Measurements from ENCODE around the gene PI4KB. TPM values are rescaled to one million over a fixed set of nuclear protein-coding genes. Genes with fewer than 3 reads are reported as not detected.

Gene PI4KB
- total and polyA plus RNA-seq, 2 of the 4 experiments (the other 2 are of a cell fraction) = 82.4 to 94.5 TPM

- TF ChIP-seq FOS (IDR thresholded peaks at IDR 0.05; ENCODE audit: low read depth, low read length) (no peak), CEBPB (IDR thresholded peaks at IDR 0.05; ENCODE audit: low read depth, low read length) (no peak), NFE2L2 (IDR thresholded peaks at IDR 0.05; ENCODE audit: low read depth, low read length) (no peak), MXI1 (IDR thresholded peaks at IDR 0.05; ENCODE audit: borderline replicate concordance, low read depth, low read length) (no peak), SMC3 (IDR thresholded peaks at IDR 0.05; ENCODE audit: low read depth, low read length) (no peak), MAFK (IDR thresholded peaks at IDR 0.05; ENCODE audit: low read depth, low read length) (no peak), POLR2A (IDR thresholded peaks at IDR 0.05; ENCODE audit: low read depth, low read length) (no peak), USF2 (IDR thresholded peaks at IDR 0.05; ENCODE audit: low read depth, low read length) (no peak)
- H3K79me1 ChIP-seq (ENCODE audit: low read depth in 1 of 2, low read length in 2 of 2) = peaks cover 12 to 20% of the 10 kb centered on the region in 2 experiments
- no peak overlapping the region for H3K18ac ChIP-seq (ENCODE audit: low read depth, low read length)
- no peak overlapping the region for H3K4ac ChIP-seq (ENCODE audit: low read depth, low read length)
- ATAC-seq (ENCODE audit: low read depth) (no peak), DNase-seq (no peak)
- H3K9me3 ChIP-seq (ENCODE audit: control insufficient read depth, insufficient read depth, low read length) = no peaks in the 10 kb centered on the region
- H2BK5ac ChIP-seq (ENCODE audit: low read depth, low read length, poor library complexity, severe bottlenecking) = no peak overlapping the region
- intact Hi-C loops (cut with micrococcal nuclease) = loop anchor here (5.0 kb wide), 1 partner anchor 145 kb away; the partner anchor contains the start of gene PIP5K1A
- no peak overlapping the region for H2BK20ac ChIP-seq (ENCODE audit: low read depth, low read length)
- no peak overlapping the region for H4K5ac ChIP-seq (ENCODE audit: low read depth, low read length)
- no peaks in the 10 kb centered on the region for H4K20me1 ChIP-seq (ENCODE audit: insufficient read depth, low read length)
- H3K9me1 ChIP-seq (ENCODE audit: insufficient read depth, low read length) = peaks cover 6% of the 10 kb centered on the region
- H2AK9ac ChIP-seq (replicated peaks; ENCODE audit: low read depth, low read length, poor library complexity) = peak overlapping the region; percentile 20
- H2AK5ac ChIP-seq (ENCODE audit: low read depth, low read length) = no peak overlapping the region
- H3K23ac ChIP-seq (ENCODE audit: low read depth, low read length) = no peak overlapping the region
- no peak overlapping the region for H4K8ac ChIP-seq (ENCODE audit: low read depth in 2 of 2, low read length in 2 of 2)
- WGBS, 2 experiments (ENCODE audit: extremely low coverage in 2 of 2, insufficient read length in 1 of 2) = 100% methylated on average over 1 of the region's 6 CpGs; no CpG with 5 or more reads in 1 of the 2 experiments
- dilution Hi-C loops (cut with HindIII; ENCODE audit: low sequenced_read_pairs, unreplicated experiment) = no loop called here
- H2AFZ ChIP-seq (replicated peaks; ENCODE audit: low read length, poor library complexity) = no peak overlapping the region
- H2BK15ac ChIP-seq (ENCODE audit: low read depth, low read length) = no peak overlapping the region
- H2BK120ac ChIP-seq (ENCODE audit: low read depth, low read length) = no peak overlapping the region
- no peak overlapping the region for H3K4me3 ChIP-seq (ENCODE audit: insufficient read depth, low read depth, low read length)
- H3K14ac ChIP-seq (replicated peaks; ENCODE audit: low read depth, low read length) = no peak overlapping the region
- H3K27me3 ChIP-seq (ENCODE audit: control insufficient read depth, insufficient read depth, low read length) = no peaks in the 10 kb centered on the region
- H3K27ac ChIP-seq (ENCODE audit: insufficient read depth, low read length) = no peak overlapping the region
- H3K4me1 ChIP-seq (ENCODE audit: control insufficient read depth, insufficient read depth, low read length) = peaks cover 4% of the 10 kb centered on the region
- ChIA-PET CTCF (interaction anchor here (3.0 kb wide), 1 partner anchor 41 kb away, joined by 34 read pairs; no protein-coding TSS in a partner anchor), POLR2A (ENCODE audit: unreplicated experiment) (no interaction called here)
- BruUV-seq (replicated peaks) = no TSS peak
- H3K9ac ChIP-seq (ENCODE audit: low read depth, low read length) = no peak overlapping the region
- in situ Hi-C loops (cut with MboI; ENCODE audit: low sequenced_read_pairs) = loop anchor here (5.0 kb wide), 1 partner anchor 40 kb away; no protein-coding TSS in a partner anchor
- H4K91ac ChIP-seq (ENCODE audit: insufficient read depth, low read depth, low read length) = no peak overlapping the region
- H3K4me2 ChIP-seq (ENCODE audit: low read depth, low read length) = no peak overlapping the region
- H3K56ac ChIP-seq (ENCODE audit: extremely low read depth, insufficient read depth, low read length) = no peak overlapping the region
- peaks cover 23% of the 10 kb centered on the region for H3K36me3 ChIP-seq (ENCODE audit: control insufficient read depth, insufficient read depth, low read length)
These were observed 15.4 kb upstream of the PI4KB start for GRCh38 chr1:151342569-151342968.

Measured in IMR-90 (cell line).